Stomach (tissue), 4 donors: Measurements from ENCODE around the gene TMEM132D.

Experiments used
- CTCF ChIP-seq, 7 experiments: fragments of 450-650 bp in 4 of 7; fragments of 200-600 bp in 3 of 7; sonication (generic) in 3 of 7; IDR thresholded peaks; one replicate each; pipeline ENCODE4 v1.5.1; 2016 to 2019; ENCODE audit warnings: antibody characterized with exemption in 7 of 7, control low read depth in 2 of 7, mild to moderate bottlenecking in 1 of 7
- POLR2A ChIP-seq, 4 donors: fragments of 450-650 bp; IDR thresholded peaks; one replicate each; pipeline ENCODE4 v1.6.1; 2016; ENCODE audit warnings: antibody characterized with exemption in 4 of 4, control low read depth in 2 of 4, mild to moderate bottlenecking in 1 of 4, moderate library complexity in 1 of 4

- TF ChIP-seq POLR2A (IDR thresholded peaks at IDR 0.05) = no peak
- TF ChIP-seq CTCF (IDR thresholded peaks at IDR 0.05) = no peak
Observed at GRCh38 chr12:129887101-129887500, 16.7 kb downstream of the TMEM132D start.
